ENCODE results near the gene RTN4RL1.

GRCh38 chr17:2060681-2061440 lies 35.7 kb upstream of the RTN4RL1 start:
- TF ChIP-seq CTCF (conservative IDR thresholded peaks at IDR 0.05; ENCODE audit: low read length) (no peak), EZH2phosphoT487 (IDR thresholded peaks at IDR 0.05; ENCODE audit: borderline replicate concordance) (no peak)

Data from Loucy (cell line).